Right hindlimb (tissue), 1 donor: Measurements from ENCODE around the gene LRP1B.

Source experiments
- DNase-seq: peaks from one replicate; pipeline ENCODE4 v3.0.0-alpha.2; 2018

Gene LRP1B

DNA sequence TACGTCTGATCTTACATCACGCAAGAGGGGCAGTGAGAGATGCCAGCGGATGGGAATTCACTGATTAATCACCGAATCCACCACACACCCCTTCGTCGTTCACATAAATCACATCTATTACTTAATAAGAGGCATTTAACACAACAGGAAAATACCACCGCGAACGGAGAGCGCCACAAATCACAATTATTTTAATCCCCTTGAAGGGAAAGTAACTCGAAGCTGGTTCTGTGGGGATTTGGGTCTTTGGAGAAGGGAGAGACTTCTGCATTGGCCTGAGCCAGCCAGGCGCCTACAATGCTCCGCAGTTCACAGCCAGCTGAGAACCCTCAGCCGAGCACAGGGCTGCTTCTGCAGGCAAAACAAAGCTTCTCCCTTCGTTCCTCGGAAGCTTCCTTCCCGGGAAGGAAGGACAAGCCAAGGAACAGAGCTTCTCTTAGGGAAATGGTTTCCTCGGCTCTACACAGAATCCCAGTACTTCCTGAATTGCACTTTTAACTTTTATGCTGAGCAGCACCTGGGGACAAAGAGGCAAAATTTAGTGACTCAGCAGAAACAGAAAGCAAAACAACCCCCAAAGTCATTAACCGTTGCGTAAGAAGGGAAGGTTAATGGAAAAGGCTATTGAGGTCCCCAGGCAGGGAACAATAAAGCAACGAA lies at the start of gene LRP1B:
Gene LRP1B, minus strand, starts transcription at position 7 of the 660 bp plus-strand sequence. CDS start 287 bp downstream, outside the sequence.
- peak; percentile 53 for DNase-seq

DNA sequence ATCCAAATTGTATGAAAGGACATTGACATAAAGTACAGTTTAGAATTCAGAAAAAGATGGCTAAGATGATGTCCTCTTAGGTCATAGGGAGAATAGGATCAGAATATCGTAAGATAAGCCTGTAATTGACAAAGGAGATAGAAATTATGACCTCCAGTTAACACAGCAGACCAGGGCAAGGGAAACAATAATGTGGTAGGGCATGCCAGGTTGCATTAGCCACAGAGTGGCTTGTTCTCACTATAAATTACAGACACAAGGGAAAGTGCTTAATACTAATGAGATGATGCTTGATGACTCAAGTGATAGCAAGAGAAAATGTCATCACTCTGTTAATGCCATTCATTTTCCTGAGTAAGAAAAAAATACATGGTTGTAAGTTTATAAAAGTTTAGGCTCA lies 48.9 kb upstream of the LRP1B start:
- no peak for DNase-seq

DNA sequence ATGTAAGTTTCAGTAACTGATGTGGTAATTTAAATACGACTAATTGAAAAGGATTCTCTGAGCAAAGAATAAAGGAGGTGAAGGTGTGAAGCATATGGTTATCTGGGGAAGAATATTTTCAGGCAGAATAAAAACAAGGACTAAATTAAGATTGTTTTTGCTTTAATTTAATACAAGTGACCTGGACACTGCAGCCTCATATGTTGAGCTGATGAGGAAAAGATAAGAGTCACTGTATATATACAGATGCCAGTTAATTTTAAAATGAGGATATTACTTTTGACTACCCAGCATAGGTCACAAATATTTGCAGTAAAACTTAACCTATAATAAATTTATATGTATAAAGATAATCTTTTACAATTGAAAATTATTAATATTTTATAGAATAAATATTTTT lies 47.8 kb upstream of the LRP1B start:
- no peak for DNase-seq

DNA sequence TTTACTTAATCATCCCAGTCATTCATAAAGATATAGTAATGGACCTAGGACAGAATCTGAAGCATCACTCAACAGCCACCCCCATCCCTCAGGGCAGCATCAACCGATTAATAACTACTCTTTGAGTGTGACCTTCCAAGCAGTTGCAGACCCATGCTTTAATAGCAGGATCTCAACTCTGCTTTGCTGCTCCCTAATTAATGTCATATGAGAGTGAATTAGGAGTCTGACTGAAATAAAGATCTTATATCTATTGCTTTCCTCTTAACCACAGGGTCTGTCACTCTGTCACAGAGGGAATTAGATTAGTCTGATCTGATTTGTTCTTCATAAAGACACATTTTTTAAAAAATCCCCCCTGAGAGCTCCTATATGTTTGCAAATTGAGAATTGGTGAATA lies 46.1 kb upstream of the LRP1B start:
- DNase-seq: no peak

DNA sequence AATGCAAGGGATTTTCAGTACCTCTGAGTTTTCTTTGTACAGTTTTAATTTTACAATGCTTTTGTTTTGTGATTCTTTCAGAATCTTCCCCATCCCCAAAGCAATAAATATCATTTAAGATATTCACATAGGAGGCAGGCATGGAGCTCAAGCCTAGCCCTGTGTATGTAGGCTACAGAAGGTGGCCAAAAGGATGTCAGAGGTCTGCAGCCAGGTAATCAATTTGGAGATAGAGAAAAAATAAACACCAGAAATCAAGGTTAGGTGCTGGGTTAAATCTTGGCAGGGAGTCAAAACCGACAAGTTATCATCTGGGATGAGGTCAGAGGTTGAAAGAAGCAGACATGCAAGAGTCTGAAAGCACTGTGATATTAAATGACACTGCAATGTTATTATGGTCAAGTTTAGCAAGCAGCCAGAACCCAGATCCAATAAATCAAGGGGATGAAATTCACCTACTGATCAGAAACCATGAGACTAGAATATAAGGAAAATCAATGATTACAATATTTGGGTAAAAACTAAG lies 45.1 kb upstream of the LRP1B start:
- no peak for DNase-seq

GRCh38 chr2:142174176-142174575 lies 43.4 kb upstream of the LRP1B start:
- no peak for DNase-seq

DNA sequence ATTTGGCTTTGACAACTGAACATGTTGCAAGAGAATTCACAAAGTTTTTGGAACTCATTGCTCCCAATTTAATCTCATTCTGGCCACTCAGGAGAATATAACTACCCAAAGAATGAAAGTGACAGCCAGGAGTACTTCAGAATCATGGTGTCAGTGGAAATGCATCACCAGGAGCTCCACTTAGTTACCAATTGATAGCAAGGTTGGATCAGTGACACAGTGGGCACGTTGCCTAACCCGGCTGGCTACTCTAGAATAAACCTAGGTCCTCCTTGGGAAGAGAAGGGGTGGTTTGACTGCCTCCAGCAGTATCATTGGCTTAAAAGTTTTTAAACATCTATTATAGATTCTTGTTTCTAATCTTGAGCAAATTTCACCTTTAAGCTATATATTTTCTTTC lies 40.0 kb upstream of the LRP1B start:
- no peak for DNase-seq

DNA sequence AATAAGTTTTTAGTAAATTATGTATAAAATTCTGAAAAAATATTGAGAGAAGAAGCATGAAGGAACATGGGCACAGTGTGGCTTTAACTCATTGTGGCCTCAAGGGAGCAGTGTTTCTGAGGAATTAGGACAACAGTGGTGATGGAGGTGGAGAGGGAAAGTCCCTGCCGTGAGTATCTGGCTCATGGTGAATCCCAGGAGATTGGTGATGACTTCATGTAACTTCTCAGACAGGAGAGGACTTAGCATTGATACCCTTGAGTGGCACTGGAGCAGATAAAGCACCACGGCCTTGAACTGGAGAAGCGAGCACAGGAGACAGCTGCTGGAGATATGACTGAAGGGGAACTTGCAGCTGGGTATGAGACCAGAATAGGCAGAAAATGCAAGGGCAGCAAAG lies 35.0 kb upstream of the LRP1B start:
- DNase-seq: no peak

- DNase-seq: no peak
Measured at GRCh38 chr2:142153601-142154000, 22.8 kb upstream of the LRP1B start.

- no peak for DNase-seq
Measured at GRCh38 chr2:142150453-142150852, 19.6 kb upstream of the LRP1B start.

- no peak for DNase-seq
Measured at GRCh38 chr2:142144547-142144946, 13.7 kb upstream of the LRP1B start.

DNA sequence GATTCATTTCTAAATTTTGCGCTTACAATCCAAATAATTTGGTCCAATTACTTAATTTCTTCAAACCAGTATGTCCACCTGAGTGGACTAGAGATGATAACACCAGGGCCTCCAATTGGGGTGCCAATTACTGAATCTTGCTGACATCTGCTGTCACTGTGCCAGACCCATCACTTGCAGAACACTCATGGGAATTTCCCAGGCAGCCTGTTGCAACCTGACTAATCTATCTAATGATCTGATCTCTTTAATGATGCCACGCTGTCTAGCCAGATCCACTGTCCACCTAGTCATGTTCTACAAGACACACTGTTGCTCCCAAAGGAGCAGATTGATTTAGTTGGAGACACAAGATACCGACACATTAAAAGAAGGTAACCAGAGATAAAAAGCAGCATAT lies 11.8 kb upstream of the LRP1B start:
- DNase-seq: no peak

- no peak for DNase-seq
Measured at GRCh38 chr2:142140434-142140845, 9.6 kb upstream of the LRP1B start.

DNA sequence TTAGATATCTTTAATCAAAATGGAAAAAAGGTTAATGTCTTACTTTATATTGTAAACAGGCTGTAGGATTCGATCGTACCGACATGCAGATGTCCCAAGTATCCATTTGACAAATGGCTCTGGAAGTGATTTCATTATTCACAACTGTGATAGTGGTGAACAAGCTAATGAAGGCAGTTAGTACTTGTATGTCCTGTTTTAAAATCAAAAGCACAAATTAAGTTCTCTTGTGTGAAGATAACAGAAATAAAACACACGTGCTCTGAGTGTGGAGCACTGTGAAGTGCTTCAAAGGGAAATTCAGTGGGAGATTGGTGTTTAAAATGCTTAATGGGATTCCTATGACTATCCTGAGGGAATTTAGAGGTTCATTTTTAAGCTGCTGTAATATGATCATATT lies 8.6 kb upstream of the LRP1B start:
- DNase-seq: no peak

DNA sequence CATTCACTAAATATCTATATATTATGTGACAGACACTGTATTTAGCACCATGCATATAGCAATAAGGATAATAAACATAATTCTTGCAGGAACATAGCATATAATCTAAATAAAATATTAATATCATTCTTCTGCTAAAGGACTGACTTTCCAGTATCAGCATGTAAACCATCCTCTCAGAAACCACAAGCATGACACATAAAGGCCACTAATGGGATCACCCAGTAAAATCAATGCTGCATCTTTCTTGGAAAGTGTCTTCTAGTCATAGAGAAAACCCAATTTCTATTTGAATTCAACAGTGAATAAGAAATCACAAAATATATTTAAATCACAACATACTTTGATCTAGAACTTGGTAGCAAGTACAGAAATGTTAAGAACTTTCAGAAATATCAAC lies 5.8 kb upstream of the LRP1B start:
- no peak for DNase-seq

DNA sequence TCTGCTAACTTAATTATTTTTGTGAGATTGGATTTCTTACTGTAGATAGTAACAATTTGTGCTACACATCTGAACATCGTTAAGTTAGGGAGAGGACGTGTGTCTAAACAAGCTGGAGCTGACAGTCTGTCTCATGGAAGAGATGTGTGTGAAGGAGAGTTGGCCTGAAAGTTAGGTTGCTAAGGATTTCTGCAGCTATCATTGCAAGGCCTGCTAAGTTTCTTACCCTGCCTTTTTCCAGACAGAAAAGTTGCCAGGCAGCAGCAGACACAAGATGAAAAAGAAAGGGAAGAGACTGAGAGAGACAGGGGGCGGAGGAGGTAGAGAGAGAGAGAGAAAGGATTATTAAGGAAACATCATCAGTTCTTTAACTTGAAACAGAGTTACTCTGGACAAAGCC lies 4.1 kb upstream of the LRP1B start:
- DNase-seq: no peak

DNA sequence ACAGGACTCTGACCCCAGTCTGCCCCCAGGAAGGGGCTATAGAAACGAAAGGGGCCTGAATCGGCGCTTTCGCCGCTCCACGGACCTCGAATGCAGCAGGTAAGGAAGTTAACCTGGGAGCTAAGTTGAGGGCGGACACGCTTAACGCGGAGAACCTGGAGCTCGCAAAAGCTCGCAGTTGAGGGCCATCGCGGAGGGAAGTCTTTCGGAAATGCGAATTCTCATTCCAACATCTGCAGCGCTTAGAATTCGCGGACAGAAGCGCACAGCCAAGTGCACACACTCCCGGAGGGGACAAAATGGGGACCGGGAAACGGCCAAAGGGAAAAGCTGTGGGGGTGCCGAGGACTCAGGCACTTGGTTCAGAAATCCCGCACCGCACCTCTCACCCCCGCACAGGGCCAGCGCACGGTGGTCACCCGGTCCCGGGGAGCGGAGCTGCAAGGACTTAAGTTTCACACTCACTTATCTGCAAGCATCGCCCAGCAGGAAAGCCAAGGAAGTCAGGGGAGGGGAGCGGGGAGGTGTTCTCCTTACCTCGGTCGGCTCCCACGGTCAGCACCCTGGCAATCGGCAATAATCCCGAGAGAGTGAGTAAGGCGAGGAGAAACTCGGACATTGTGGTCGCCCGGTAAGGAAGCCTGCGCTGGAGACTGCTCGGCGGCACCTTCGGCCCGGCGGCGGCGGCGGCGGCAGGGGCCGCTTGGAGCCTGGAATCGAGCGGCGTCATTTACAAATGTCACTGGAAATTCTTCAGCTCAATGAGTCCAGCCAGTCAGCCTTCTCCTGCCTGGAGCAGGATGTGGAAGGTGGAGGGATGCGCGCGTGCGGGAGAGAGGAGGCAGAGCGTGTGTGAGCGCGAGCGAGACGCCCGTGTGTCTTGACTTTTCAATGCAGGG lies 456 bp downstream of the LRP1B start:
- peak; percentile 75 for DNase-seq

DNA sequence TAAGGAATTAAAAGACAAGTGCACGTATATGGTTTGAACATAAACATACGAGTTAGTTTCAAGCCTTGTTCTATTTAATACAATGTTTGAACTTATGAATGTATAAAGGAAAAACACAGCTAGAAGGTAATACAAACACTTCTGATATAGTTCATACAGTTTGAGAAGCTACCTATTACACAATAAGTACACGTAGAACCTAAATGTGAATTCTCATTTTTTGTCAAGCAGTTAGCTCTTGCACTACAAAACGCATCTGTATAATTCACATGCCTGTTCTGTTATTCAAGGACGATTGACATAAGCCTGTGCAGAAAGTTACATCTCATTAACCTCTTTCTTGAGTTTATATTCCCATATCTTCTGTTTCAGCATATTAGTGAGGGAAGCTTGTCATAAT lies 2.7 kb downstream of the LRP1B start:
- no peak for DNase-seq

DNA sequence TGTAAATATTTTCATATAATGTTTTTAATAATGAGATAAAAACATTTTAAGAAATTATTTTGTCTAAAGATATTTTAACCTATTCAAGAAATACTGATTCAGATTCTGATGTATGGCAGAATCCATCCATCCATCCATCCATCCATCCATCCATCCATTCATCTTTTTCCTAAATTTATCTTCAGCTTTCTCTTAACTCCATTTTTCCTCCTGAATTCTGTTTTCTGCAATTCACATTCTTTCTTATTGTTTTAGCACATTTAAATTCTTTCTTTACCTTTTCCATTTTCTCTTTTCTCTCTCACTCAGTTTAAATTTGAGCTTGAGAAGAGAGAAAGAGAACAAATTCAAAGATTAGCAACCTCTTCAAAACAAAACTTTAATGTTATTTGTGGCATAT lies 3.6 kb downstream of the LRP1B start:
- DNase-seq: no peak

DNA sequence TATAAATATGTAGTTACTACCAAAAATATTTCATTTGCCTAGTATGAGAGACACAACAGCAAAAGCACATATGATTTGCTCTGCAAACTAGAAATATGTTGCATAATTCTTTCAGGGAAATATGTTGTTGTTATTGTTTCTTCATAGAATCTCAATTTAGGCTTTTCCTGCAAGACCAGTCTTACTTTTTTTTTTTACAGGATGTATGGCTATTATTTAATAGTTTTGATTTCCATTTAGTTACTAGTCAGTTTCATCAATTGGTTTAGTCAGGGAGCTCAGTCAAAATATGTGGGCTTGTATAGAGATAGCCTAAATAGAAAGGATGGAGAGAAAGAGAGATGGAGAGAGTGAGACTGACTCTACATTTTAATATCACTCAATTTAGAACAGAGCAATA lies 6.1 kb downstream of the LRP1B start:
- DNase-seq: no peak

GRCh38 chr2:142119347-142119746 lies 11.5 kb downstream of the LRP1B start:
- no peak for DNase-seq

- DNase-seq: no peak
Measured at GRCh38 chr2:142112757-142113221, 18.0 kb downstream of the LRP1B start.

DNA sequence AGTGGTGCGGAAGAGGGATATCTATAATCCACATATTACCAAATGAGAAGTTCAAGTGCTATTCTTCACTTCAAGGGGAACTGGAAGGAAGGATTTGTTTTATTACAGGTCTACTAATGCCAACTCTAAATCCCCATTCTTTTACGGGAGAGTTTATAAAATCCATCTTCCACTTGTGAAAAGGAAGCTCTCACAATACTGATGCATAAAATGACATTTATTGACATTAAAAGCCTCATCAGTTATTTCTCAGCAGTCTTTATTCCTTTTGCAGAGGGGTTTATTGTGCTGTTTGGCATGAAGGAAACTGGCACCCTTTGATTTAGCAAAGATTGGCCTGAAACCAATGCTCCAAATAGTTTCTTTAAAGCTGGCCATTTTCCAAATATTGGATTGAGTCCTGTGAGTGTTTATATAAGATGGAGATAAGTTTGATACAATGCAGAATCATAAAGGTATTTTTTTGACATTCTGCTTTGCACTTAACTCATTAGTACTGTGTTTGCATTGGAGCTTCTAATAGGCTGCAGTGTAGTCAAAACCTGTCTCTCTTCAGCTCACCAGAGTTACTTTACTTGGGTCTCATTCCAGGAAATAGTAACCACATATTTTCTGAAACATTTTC lies 26.6 kb downstream of the LRP1B start:
- no peak for DNase-seq

DNA sequence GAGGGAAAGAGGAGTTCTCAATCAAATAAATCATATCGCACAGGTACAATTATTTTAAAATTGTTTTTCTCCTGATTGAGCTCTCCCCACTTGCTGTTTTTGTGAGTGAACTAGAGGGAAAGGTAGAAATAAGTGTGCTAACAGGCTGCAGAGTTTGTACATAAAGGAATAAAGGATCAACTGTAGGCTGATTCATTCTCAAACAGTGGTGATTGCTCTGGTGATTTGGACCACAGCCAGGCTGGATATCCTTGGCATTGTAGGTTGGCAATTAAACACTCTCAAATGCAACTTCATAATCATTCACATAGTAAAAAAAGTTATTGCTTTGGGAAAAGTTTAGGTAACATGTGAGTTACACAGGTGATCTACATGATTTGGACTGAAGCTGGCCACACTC lies 29.8 kb downstream of the LRP1B start:
- no peak for DNase-seq
